SH-SY5Y (cell line): ENCODE measurements around the gene GOLGA6L2.

Experiments
- GATA2 ChIP-seq: IDR thresholded peaks from 2 replicates; pipeline ENCODE4 v1.6.1; 2011; ENCODE audit warnings: mild to moderate bottlenecking, low read depth, low read length
- GATA3 ChIP-seq: IDR thresholded peaks from 2 replicates; pipeline ENCODE4 v1.6.1; 2011; ENCODE audit warnings: low read depth, mild to moderate bottlenecking, low read length, moderate library complexity

- TF ChIP-seq GATA2, result no peak
- no peak for TF ChIP-seq GATA3
Observed at GRCh38 chr15:23482228-23482627, 35.2 kb upstream of the GOLGA6L2 start.
